Loucy (cell line): ENCODE results near the gene H1-8.

Experiments
- H2AFZ ChIP-seq: fragments of 200-600 bp; sonication (generic); 2 replicates; pipeline ENCODE4 v1.6.0; 2016; ENCODE audit warnings: antibody characterized with exemption, mild to moderate bottlenecking, low read length, moderate library complexity
- H3F3A ChIP-seq: fragments of 200-600 bp; 2 replicates; pipeline ENCODE4 v1.6.0; 2016; ENCODE audit warnings: antibody characterized with exemption, low read depth, mild to moderate bottlenecking
- H3K27me3 ChIP-seq: fragments of 200-600 bp; sonication (generic); 2 replicates; pipeline ENCODE4 v1.6.1; 2014; ENCODE audit warnings: low read length, mild to moderate bottlenecking; ENCODE audit not compliant: insufficient read depth, poor library complexity, severe bottlenecking
- H3K36me3 ChIP-seq: fragments of 200-600 bp; sonication (generic); 2 replicates; pipeline ENCODE4 v1.6.1; 2016; ENCODE audit warnings: low read length; ENCODE audit not compliant: insufficient read depth
- H3K4me1 ChIP-seq: fragments of 200-600 bp; sonication (generic); 2 replicates; pipeline ENCODE4 v1.5.1; 2014; ENCODE audit warnings: low read length, mild to moderate bottlenecking; ENCODE audit not compliant: insufficient read depth, poor library complexity, severe bottlenecking
- H3K4me2 ChIP-seq: fragments of 200-600 bp; sonication (generic); 2 replicates; pipeline ENCODE4 v1.6.0; 2014; ENCODE audit warnings: antibody characterized with exemption, low read length, low read depth, mild to moderate bottlenecking; ENCODE audit not compliant: poor library complexity, severe bottlenecking
- H3K4me3 ChIP-seq: fragments of 200-600 bp; sonication (generic); 2 replicates; pipeline ENCODE4 v1.5.1; 2014; ENCODE audit warnings: low read length, mild to moderate bottlenecking, mixed read lengths; ENCODE audit not compliant: poor library complexity, severe bottlenecking
- H3K79me2 ChIP-seq: fragments of 200-600 bp; sonication (generic); 2 replicates; pipeline ENCODE4 v1.6.1; 2014; ENCODE audit warnings: low read length; ENCODE audit not compliant: insufficient read depth
- H3K9ac ChIP-seq: fragments of 200-600 bp; sonication (generic); 2 replicates; pipeline ENCODE4 v1.6.0; 2014; ENCODE audit warnings: mild to moderate bottlenecking, low read depth, low read length, moderate library complexity; ENCODE audit not compliant: poor library complexity, severe bottlenecking
- H3K9me2 ChIP-seq: fragments of 200-600 bp; sonication (generic); replicated peaks from 2 replicates; pipeline ENCODE4 v1.6.1; 2016; ENCODE audit warnings: low read depth, low read length, mixed read lengths
- H3K9me3 ChIP-seq: fragments of 200-600 bp; sonication (generic); 2 replicates; pipeline ENCODE4 v1.6.1; 2014; ENCODE audit warnings: mild to moderate bottlenecking, antibody characterized with exemption, low read length, low read depth; ENCODE audit not compliant: insufficient read depth
- H4K20me1 ChIP-seq: fragments of 200-600 bp; sonication (generic); 2 replicates; pipeline ENCODE4 v1.6.0; 2014; ENCODE audit warnings: antibody characterized with exemption, low read length, mild to moderate bottlenecking; ENCODE audit not compliant: insufficient read depth, poor library complexity, severe bottlenecking
- EZH2phosphoT487 ChIP-seq: fragments of 200-600 bp; IDR thresholded peaks from 2 replicates; pipeline ENCODE4 v1.6.1; 2018; ENCODE audit warnings: antibody characterized with exemption, mild to moderate bottlenecking, moderate library complexity, borderline replicate concordance
- TF ChIP-seq, protein P1 (sequence below): fragments of 200-600 bp; sonication (generic); conservative IDR thresholded peaks from 2 replicates; pipeline ENCODE4 v1.5.1; 2014; ENCODE audit warnings: mild to moderate bottlenecking, antibody characterized with exemption, low read length

Gene H1-8

DNA sequence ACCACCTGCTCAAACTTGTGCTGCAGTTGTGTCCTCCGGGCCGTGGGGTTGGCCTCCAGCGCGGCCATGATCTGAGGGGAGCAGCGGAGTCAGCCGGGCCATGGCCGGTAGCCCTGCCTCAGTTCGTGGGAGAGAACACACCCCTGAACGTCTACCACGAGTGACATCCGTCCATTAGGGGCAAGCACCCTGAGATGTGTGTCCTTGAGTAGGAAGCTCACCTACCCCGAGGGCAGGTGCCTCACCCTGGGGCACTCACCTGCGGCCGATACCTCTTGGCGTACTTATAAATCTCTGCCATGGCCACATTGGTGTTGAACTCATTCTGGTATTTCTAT, 13.4 kb downstream of the H1-8 start:
- no peaks in the 10 kb centered on the region for H3K9me3 ChIP-seq
- H2AFZ ChIP-seq = no peak overlapping the region
- H3K9me2 ChIP-seq = no peaks in the 10 kb centered on the region
- H3K9ac ChIP-seq = no peak overlapping the region
- H4K20me1 ChIP-seq = no peaks in the 10 kb centered on the region
- TF ChIP-seq, protein P1, sequence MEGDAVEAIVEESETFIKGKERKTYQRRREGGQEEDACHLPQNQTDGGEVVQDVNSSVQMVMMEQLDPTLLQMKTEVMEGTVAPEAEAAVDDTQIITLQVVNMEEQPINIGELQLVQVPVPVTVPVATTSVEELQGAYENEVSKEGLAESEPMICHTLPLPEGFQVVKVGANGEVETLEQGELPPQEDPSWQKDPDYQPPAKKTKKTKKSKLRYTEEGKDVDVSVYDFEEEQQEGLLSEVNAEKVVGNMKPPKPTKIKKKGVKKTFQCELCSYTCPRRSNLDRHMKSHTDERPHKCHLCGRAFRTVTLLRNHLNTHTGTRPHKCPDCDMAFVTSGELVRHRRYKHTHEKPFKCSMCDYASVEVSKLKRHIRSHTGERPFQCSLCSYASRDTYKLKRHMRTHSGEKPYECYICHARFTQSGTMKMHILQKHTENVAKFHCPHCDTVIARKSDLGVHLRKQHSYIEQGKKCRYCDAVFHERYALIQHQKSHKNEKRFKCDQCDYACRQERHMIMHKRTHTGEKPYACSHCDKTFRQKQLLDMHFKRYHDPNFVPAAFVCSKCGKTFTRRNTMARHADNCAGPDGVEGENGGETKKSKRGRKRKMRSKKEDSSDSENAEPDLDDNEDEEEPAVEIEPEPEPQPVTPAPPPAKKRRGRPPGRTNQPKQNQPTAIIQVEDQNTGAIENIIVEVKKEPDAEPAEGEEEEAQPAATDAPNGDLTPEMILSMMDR = no peak
- no peak for TF ChIP-seq EZH2phosphoT487
- no peak overlapping the region for H3K4me2 ChIP-seq
- H3K27me3 ChIP-seq = no peaks in the 10 kb centered on the region
- H3F3A ChIP-seq = no peaks in the 10 kb centered on the region
- H3K36me3 ChIP-seq = peaks cover 23% of the 10 kb centered on the region; the same call in 1 of the 2 replicates
- no peaks in the 10 kb centered on the region for H3K79me2 ChIP-seq
- peaks cover 15% of the 10 kb centered on the region for H3K4me1 ChIP-seq
- no peak overlapping the region for H3K4me3 ChIP-seq

DNA sequence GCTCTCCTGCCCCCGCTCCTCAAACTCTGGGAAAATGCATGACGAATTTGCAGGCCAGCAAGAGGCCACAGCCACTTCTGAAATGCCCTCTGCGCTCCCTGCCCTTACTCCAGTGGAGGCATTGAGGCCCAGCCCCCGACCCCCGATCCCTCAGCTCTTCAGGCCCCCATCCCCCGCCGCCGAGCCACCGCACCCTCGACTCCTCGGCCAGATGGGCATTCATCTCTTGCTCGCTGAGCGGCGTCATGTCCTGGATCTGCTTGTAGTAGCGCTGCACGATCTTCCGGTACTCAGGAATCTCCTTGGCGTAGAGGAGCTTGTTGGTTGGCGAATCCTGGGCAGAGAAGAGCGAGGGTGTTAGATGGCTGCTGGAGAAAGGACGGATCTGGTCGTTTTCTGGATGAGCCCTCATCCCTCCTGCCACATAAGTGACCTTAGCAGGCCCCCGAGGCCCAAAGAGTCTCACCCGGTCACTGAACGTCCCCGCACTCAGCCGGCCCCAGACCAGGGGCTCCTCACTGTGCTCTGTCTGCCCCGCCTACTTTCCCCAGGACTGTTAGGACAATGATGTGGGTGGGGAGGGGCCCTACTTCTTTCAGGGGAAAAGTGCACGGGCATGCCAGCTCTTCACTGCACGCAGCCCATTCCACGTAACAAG, 14.0 kb downstream of the H1-8 start:
- Histone ChIP-seq H3K4me1 (peaks cover 15% of the 10 kb centered on the region), H3K9ac (no peak overlapping the region), H4K20me1 (no peaks in the 10 kb centered on the region), H3F3A (no peaks in the 10 kb centered on the region), H3K27me3 (no peaks in the 10 kb centered on the region), H3K9me3 (no peaks in the 10 kb centered on the region), H3K9me2 (no peaks in the 10 kb centered on the region), H3K79me2 (no peaks in the 10 kb centered on the region), H2AFZ (no peak overlapping the region), H3K36me3 (peaks cover 23% of the 10 kb centered on the region; the same call in 1 of the 2 replicates), H3K4me2 (no peak overlapping the region), H3K4me3 (no peak overlapping the region)
- TF ChIP-seq, protein P1 = no peak
- no peak for TF ChIP-seq EZH2phosphoT487

DNA sequence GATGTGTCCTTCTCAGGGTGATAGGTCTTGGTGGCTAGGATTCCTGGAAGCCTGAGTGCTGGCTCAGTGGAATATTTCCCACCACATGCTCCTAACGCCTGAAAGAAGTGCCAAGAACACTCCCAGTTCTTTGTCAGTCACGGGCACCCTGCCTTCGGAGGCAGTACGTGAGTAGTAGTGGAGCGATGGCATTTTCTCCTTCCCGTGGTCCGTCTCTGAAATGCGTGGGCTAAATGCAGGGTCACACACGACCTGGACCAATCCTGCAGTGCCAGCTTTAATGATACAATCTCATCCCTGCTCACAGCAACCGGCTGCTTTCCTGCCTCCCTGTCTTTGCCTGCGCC, 14.5 kb downstream of the H1-8 start:
- no peak overlapping the region for H3K4me3 ChIP-seq
- no peak overlapping the region for H3K9ac ChIP-seq
- no peaks in the 10 kb centered on the region for H3F3A ChIP-seq
- H3K9me2 ChIP-seq = no peaks in the 10 kb centered on the region
- peaks cover 15% of the 10 kb centered on the region for H3K4me1 ChIP-seq
- no peaks in the 10 kb centered on the region for H3K9me3 ChIP-seq
- H3K4me2 ChIP-seq = no peak overlapping the region
- H4K20me1 ChIP-seq = no peaks in the 10 kb centered on the region
- peaks cover 23% of the 10 kb centered on the region; the same call in 1 of the 2 replicates for H3K36me3 ChIP-seq
- H3K79me2 ChIP-seq = no peaks in the 10 kb centered on the region
- TF ChIP-seq, protein P1 = no peak
- TF ChIP-seq EZH2phosphoT487 = no peak
- H3K27me3 ChIP-seq = no peaks in the 10 kb centered on the region
- H2AFZ ChIP-seq = no peak overlapping the region
